Fibroblast of peridontal ligament (primary cell): ENCODE results near the gene MMP1.
A peak's percentile ranks its signal among the peaks of the same experiment; 100 is the strongest.

Source experiments
- DNase-seq: peaks from one replicate; pipeline ENCODE4 v3.0.0-alpha.2; 2010; ENCODE audit errors: extremely low read depth

MMP1 gene

DNA sequence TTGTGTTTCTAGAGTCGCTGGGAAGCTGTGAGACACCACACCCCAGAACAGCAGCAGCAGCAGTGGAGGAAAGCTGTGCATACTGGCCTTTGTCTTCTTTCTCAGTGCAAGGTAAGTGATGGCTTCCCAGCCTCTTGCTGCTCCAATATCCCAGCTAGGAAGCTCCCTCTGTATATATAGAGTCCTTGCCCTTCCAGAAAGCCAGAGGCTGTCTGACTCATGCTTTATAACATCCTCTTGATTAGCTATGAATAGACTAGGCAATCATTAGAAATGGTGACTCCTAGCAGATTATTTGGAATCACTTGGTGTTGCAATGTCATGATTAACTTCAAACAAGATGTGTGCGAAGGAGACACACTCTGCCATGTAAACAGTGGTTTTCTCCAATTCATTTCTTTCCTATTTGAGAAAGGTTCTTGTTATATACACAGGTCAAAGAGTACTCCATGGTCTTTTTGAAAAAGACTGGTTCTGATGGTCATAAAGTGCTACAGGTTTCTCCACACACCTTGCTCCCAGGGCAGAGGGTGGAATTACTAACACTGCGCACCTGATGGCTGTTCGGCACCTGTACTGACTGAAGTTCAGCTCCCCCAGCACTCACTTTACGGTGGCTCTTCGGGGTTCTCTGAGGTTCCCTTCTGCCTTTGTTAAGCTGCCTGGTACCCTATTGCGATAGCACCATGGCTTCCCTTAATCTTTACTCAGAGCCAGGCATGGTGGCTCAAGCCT lies at the start of gene MMP1:
TSS of gene MMP1 (minus strand) at position 149 of the 735 bp plus-strand sequence. CDS start at position 81, 68 bp downstream.
- peak; percentile 85 for DNase-seq

DNA sequence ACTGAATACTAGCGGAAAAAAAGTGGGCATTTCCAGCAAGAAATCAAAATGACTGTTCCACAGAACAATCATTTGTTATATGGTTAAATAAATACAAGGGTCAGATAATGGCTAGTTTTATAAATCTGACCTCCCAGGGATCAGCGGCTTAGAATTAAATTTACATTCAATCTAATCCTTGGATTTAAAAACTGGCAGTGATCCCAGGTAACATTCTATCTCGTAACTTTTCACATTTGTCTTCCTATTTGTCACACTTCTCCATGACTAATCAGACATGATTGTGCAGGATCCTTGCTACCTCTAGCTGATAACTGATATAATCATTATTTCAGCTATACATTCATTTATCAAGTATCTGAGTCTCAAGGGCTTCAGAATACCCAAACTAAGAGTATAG lies 48.3 kb upstream of the MMP1 start:
- no peak for DNase-seq

DNA sequence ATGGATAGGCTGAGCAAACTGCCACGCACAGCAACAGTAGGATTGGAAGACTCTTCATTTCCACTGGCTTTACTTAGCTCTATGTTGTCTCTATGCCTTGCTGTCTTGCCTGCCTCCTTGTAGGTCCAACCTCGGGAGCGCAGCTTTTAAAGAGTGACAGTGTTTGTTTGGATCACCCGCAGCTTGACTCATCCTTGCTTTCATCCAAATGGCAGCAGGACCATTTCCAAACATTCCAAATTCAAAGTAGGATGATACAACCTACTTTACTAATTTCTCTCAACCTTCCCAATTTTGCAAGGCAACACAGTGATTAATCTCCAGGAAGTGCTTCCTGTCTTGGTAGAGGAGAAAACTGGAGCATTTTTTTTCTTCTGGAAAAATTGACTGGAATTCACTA lies 45.5 kb upstream of the MMP1 start, which contains the start of gene MMP3:
TSS of gene MMP3 (minus strand) at position 121 of the 400 bp plus-strand sequence. CDS start at position 58, 63 bp downstream.
- no peak for DNase-seq

DNA sequence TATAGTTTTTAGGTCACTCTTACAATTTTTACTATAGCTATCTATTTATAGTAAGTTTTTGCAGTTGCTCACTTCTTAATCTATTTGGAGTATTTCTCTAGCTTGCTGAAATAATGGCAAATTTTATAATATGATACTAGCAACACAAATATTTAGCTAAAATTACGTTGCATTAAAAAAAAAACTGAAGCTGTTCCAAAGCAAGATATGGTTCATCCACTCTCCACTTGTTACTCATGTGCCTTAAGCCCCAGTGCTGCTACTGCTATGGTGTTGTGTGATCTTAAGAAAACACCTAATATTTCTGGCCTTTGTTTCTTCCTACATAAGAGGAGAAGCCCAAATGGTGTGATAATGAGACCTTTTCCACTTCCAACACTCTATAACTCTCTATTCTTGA lies 45.0 kb upstream of the MMP1 start:
- DNase-seq = no peak

DNA sequence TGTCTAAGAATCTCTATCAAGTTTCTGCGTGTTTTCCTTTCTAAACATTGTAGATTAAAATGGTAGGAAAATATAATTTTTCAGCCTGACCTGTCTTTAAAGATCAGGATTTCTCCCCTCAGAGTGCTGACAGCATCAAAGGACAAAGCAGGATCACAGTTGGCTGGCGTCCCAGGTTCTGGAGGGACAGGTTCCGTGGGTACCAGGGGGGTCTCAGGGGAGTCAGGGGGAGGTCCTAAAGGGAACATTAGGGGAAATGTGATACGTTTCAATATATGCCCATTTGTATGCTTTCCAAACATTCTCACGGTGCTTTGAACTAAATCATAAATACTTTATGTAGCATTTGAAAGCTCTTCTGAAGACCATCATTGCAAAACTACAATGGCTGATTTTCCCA lies 42.1 kb upstream of the MMP1 start:
- no peak for DNase-seq

DNA sequence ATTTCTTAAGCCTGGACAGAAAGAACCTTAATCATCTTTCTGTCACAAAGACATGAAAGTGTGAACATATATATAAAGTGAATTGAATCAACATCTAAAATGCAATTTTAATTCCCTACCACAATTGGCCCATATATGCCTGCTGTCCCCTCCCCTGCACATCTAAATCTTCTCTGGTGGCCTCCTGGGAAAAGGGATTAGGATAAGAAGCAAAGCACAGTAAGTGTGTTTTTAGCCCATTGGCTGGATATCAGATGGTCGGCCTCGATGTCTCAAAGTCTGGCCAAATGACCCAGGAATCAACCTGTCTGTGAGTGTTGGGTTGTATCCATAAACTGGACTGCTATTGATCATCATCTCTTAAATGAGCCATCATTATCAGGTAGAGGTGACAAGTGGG lies 39.7 kb upstream of the MMP1 start:
- DNase-seq = no peak

DNA sequence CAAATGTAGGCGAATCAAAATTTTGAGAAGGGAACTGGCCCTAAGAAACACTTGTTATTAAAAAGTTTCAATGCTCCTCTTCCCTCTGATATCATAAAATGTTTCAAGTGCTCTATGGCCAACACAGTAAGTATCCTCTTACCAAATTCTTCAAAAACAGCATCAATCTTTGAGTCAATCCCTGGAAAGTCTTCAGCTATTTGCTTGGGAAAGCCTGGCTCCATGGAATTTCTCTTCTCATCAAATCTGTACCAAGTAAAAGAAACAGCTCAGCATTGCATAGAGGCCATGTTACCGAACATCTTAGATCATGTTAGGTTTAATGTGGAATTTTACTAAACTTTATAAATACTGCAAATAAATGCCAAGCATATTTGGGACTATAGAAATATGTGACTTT lies 39.2 kb upstream of the MMP1 start:
- DNase-seq = peak; percentile 76

DNA sequence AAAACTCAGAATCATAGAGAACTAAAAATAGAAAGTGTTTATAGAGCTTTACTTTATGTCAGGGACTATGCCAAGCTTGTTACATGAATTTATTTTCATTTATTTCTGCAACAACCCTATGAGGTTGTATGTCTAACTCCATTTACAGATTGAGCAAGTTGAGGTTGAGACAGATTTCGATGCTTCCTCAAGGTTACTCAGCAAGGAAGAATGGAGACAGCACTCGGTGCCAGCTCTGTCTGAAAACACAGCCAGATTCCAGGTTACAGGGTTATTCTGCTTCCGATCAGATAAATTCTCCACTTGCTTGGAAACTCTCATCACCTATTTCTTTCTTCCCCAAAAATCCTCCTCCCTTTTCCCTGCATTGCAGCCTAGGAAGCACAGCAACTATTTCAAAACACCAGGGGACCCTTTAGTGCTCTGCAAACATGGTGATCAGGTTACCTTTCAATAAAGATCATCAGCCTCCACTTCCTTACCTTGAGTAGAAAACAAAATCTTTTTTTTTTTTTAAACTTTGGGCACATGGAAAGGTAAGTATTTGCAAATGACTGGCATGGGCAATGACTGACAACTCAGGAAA lies 38.4 kb upstream of the MMP1 start:
- peak; percentile 87 for DNase-seq

DNA sequence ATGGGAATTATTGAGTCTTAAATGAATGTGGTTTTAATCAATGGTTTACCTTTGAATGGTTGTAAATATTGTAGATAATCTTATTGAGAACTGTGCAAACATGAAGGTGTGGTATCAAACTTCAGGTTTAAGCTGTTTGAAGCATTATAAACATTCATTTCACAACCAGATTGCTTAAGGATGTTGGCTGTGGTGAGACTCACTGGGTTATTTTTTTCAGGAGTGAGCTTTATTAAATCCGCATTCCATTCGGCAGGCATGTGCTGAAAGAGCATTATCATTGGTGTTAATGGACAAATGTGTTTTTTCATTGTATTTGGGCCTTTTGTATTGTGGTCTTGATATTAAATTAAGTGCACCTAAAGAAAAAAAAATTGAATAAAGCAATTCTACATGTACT lies 35.8 kb upstream of the MMP1 start:
- peak; percentile 54 for DNase-seq

DNA sequence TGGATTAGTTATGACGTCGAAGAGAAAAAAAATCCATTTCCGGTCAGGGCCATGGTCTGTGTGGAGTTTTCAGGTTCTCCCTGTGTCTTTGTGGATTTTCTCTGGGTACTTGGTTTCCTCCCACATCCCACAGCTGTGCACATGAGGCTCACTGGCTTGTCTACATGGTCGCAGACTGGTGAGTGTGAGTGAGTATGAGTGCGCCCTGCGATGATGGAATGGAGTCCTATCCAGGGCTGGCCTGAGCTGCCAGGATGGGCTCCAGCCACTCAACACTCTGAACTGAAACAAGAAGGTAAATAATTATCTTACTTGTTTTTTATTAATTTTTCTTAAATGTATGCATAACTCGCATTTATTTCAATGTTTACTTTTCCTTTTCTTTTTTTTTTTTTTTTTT lies 34.7 kb upstream of the MMP1 start:
- DNase-seq = no peak

DNA sequence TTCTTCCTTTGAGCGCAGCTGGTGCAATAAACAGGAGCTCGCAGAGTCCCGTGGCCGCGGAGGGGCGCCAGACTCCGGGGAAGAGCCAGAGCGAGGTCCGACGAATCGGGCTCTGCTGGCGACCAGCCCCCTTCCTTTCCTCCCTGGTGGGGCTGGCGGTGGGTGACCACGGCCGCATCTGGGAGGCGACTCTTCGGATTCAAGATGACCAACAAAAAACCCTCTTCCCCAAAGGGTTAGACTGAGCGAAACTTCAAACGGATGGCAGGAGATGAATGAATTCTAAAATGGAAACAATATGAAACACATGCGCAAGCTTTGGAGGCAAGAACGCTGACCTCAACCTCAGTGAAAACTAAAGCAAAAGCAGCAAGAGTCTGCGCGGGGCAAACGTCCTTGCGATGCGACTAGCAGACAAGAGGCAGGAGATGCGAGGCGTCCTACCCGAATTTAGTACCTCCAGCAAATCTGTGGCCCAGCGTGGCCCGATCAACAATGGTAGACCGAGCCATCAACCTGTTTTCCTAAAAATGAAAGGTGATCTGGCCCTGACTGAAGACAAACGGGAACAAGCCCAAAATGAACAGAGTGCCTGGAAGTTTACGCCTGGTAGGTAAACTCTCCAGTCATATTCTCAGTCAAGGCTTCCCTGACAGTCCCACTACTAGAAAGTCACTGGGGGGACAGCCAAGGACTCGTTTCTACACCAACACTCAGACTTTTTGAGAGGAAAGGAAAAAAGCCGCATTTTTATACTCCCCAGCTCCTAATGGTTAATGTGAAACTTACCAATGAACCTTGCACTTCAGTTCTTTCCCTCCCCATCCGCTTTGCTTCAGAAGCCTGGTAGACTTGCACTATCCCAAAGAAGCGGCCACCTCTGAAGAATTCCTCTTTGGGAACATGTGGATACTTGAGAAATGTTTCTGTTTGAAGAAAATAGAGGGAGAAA lies 33.8 kb upstream of the MMP1 start:
- peak; percentile 81 for DNase-seq

DNA sequence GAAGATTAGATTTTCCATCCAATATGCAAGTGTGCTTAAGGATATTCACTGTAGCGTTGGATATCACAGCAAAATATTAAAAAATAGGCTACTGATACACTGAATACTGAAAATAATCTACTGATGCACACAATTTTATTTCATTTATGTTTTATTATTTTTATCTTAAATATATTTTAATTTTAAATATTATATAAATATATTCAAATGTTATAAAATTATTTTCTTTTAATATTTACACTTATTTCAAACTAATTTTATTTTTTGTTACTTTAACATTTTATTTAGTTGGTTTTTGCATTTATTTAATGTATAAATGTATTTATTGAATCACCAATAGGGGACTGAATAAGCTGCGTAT lies 33.1 kb upstream of the MMP1 start:
- no peak for DNase-seq

DNA sequence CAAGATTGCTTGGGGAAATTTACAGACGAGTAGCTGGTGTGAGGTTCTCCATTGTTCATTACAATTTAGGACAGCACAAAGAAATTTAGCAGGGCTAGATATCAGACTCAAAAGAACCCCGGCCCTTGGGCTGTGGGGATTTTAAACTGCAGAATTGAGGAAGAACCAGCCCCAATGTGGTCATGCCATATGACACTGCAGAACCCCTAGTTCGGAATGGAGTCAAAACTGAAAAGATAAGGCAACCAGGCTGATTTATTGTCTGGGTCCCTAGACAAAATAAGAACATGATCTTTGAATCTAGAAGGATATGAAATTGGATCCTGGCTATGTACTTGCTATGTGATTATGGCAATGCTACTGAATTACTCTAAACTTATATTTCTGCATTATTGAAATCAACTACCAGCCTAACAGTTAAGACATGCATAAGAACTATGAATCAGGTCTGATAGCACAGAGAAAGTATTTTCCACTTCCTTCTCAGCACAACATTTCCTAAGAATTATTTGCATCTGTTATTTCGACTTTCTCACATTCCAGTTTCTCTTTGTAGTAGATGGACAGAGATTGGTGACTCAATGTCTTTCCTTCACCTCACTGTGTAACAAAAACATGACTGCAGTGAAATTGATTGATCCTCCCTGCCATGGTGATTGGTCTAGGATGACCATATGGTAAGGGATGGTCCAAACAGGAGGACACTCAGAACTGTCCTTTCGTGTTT lies 32.2 kb upstream of the MMP1 start:
- peak; percentile 41 for DNase-seq

DNA sequence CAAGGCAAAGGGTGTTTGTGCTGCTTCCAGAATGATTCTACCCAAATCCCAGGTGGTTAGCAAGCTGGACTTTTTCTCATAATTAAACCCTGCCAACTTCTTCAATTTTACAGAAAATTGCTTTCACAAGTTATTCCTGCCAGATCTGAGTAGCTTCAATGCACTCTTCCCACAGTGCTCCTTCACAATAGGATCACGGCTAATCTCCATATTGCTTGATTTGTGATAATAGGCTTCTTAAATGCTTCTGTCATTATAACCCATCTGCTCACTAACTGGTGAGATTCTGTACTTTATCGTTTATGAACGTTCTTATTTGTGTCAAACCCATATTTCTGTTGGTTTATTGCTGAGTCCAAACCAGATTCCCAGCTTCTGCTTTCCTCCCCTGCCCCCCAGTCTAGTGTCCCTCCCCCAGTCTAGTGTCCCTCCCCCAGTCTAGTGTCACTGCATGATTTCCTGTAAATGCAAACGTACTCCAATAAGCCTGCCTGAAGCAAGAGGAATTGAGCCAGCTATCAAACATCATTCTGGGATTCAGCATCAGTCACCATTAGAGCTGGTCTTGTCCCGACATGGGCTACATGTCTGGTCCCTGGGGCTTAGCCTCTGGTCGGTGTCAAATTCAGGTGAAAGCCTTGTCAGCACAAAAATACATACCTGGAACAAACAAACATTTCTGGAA lies 31.5 kb upstream of the MMP1 start:
- no peak for DNase-seq

DNA sequence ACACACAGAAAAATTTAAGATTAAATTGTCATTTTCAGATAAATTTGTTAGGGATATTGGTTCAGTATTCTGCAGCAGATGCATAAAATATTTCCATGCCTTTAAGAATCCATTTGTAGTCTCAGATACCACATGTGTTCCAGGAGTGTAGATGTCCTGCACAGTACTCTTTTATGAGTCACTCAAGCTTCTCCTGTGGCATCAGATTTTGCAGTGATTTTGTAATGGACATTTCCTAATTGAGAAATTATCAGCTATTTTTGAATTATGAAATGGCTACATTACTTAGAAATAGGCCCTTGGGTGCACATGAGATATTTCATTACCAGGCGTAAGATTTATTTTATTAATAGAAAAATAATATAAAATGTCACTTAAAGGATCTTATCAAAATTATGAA lies 26.6 kb upstream of the MMP1 start:
- DNase-seq = no peak

DNA sequence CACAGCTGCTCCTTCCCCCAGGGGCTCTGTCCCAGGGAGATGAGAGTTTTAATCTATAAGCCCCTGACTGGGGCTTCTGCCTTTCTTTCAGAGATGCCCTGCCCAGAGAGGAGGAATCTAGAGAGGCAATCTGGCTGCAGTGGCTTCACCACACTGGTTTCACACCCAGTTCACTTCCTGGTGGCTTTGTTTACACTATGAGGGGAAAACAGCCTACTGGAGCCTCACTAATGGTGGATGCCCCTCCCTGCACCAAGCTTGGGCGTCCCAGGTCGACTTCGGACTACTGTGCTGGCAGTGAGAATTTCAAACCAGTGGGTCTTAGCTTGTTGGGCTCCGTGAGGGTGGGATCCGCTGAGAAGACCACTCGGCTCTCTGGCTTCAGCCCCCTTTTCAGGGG lies 21.5 kb upstream of the MMP1 start:
- no peak for DNase-seq

DNA sequence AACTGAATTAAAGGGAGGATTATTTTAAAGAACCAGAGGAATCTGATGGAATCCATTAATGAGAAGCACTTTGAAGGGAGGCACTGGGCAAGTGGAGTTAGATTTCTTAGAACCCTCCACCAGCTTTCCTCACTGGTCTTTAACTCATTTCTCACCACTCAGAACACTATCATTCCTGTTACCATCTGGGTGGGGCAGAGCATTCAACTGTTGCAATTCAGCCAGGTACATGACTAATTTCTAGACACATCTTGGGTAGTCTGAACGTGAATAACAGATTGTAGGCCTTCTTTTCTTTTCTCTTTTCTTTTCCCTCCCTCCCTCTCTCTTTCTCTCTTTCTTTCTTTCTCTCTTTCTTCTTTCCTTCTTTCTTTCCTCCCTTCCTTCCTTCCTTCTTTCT lies 15.5 kb upstream of the MMP1 start:
- no peak for DNase-seq

DNA sequence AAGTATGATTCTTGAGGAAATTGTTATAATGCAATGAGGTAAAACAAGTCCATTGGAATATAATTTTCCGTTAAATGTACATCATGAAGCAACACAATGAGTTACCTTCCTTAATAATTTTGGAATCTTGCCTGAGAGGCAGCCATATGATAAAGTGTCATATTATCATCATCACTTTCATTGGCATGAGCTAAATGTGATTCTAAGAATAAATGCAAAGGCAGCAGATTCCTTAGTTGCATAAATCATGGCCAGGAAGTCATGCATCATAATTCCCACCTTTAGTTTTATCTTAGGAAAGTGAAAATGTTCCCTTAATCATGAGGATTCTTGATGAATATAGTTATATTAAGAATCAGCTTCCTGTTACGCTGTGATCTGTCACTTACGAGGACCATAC lies 14.2 kb upstream of the MMP1 start:
- DNase-seq = no peak

DNA sequence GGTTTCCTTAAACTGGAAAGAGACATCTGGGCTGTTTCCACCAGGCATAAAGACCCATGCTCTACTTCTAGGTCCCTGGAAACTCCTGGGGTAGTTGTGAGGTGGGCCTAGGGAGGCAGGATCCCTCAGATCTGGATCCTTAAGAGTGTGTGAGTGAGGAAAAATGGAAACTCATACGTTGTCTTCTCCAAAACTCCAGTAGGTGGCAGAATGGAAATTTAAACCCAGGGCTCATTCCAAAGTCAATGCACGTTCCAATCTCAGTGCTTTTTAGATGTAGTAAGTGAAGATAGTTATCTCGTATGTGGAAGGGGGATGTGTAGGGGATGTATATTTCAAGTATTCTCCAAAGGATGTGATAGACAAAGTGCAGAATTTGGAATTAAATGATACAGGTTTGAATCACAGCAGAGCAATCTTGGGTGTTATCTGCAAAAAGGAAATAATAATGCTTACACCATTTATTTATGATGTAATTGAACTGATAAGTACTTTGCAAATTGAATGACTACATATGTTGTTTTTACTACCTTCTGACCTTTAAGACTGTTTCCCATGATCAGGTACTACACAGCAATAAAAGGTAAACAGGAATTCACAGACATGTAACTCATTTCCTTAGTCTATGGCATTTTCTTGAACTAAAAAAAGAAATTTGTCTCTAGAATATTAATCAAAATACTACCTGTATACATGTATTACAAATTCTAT lies 13.1 kb upstream of the MMP1 start:
- DNase-seq = peak; percentile 70

DNA sequence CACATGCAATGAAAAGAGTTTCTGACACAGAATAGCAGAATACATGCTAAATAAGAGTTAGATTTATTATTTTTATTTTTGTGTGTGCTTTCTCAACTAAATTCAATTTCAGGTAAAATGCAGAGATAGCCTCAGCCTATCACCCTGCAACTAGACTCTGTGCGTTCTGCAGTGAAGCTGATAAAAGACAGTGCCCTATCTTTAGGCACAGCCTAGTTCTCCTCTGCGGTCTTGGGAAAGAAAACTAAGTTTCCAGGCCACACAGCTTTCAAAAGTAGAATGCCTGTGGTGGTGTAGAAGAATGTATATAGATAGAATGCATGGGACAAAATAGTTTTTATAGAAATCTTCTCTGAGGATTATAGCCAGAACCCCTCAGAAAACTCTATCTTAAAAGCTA lies 12.0 kb upstream of the MMP1 start:
- DNase-seq = no peak

DNA sequence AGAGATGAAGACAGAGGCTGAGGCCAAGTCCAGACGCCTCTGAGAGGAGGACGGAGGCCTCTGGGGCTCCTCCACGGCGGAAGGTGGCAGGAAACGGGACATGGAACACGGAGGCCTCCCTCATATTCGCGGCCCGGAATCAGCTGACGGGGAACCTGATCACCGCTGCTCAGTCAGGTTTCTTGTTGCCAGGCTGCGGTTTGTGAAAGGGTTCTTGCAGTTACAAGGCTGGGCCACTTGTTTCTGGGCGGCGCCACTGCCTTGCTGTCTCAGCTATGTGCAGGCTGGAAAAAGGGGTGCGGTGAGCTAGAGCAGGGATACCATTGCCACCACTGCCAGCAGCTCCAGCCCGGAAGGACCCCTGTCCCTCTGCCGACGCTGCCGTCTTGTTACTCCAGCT lies 10.0 kb upstream of the MMP1 start:
- DNase-seq = no peak
